GM21526 (cell line): ENCODE results near the gene ZNF839.
"Not testable (repeated sequence)": the region's sequence is repeated elsewhere in the genome, so short reads cannot be mapped to it uniquely, and the experiment has no call there.

ENCODE experiments used
- ATAC-seq: cut with Tn5 transposase; IDR thresholded peaks from one replicate; pipeline ENCODE4 v1.9.1; 2021; ENCODE audit warnings: moderate library complexity; ENCODE audit not compliant: unreplicated experiment, low FRiP score

Gene ZNF839

GRCh38 chr14:102319351-102320032 lies at the start of gene ZNF839:
TSS of gene ZNF839 (plus strand) at chr14:102319746. CDS start at chr14:102319766, 20 bp downstream.
- peak; percentile 51 for ATAC-seq

DNA sequence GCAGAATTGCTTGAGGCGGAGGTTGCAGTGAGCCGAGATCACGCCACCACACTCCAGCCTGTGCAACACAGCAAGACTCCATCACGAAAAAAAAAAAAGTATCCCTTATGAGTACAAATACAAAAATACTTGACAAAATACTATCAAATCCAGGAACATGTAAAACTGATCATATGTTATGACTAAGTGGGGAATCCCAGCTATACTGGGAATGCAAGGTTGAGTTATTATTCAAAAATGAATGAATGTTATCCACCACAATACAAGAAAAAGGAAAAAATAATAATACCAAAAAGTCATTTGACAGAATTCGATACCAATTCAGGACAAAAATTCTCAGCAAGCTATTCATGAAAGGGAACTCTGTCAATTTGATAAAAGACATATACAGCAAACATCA lies 47.2 kb upstream of the ZNF839 start:
- no peak for ATAC-seq

GRCh38 chr14:102275866-102276265 lies 43.7 kb upstream of the ZNF839 start:
- no peak for ATAC-seq

GRCh38 chr14:102277874-102278630 lies 41.5 kb upstream of the ZNF839 start:
- ATAC-seq: no peak

GRCh38 chr14:102278631-102278935 lies 41.0 kb upstream of the ZNF839 start:
- ATAC-seq: no peak

DNA sequence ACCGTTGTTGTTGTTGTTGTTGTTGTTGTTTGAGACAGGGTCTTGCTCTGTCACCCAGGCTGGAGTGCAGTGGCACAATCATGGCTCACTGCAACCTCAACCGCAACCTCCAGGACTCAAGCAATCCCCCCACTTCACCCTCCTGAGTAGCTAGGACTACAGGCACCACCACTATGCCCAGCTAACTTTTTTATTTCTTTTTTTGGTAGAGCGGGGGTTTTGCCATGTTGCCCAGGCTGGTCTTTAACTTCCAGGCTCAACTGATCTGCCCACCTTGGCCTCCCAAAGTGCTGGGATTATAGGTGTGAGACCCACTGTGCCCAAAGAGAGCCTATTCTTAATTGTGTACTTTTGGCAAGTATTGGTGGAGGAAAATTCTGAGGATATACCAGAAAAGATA lies 40.3 kb upstream of the ZNF839 start:
- ATAC-seq: no peak

GRCh38 chr14:102279688-102280348 lies 39.7 kb upstream of the ZNF839 start:
- no peak for ATAC-seq

- no peak for ATAC-seq
These were observed 39.1 kb upstream of the ZNF839 start for GRCh38 chr14:102280376-102280962.

- no peak for ATAC-seq
These were observed 36.6 kb upstream of the ZNF839 start for GRCh38 chr14:102282751-102283465.

GRCh38 chr14:102283631-102284129 lies 35.9 kb upstream of the ZNF839 start:
- ATAC-seq: no peak

DNA sequence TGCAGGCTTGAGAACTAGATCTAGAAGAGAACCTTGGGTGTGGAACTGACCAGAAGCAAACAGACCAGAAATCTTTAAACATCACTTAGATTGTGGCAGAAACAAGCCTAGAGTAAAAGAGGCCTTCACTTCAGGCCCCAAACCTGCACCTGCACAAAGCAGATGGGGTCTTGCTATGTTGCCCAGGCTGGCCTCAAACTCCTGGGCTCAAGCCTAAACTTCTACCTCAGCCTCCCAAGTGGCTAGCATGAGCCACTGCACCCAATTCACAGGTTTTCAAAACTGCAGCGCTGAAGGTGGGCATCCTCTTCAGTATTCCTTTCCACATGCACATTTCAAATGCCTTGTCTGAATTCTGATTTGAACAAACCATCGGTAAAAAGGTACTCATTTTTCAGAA lies 34.4 kb upstream of the ZNF839 start:
- ATAC-seq: no peak

GRCh38 chr14:102288139-102288538 lies 31.4 kb upstream of the ZNF839 start:
- no peak for ATAC-seq

DNA sequence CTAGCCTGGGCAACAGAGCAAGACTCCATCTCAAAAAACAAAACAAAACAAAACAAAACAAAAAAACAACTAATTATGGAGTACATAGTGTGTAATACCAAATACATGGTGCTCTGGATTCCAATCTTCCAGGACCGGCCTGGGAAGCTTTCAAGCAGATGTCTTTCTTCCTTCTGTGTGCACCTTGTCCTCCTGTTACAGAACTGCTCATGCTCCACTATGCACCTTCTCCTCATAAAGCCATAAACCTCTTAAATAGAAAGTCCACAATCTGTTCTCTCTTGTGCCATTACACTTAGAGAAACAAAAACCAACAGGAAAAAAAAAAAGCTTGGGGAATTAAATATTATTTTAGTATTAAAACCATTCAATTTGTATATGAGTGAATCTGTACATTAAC lies 27.1 kb upstream of the ZNF839 start:
- no peak for ATAC-seq

- ATAC-seq: no peak
These were observed 25.8 kb upstream of the ZNF839 start for GRCh38 chr14:102293781-102294180.

- no peak for ATAC-seq
These were observed 24.3 kb upstream of the ZNF839 start for GRCh38 chr14:102295270-102295669.

DNA sequence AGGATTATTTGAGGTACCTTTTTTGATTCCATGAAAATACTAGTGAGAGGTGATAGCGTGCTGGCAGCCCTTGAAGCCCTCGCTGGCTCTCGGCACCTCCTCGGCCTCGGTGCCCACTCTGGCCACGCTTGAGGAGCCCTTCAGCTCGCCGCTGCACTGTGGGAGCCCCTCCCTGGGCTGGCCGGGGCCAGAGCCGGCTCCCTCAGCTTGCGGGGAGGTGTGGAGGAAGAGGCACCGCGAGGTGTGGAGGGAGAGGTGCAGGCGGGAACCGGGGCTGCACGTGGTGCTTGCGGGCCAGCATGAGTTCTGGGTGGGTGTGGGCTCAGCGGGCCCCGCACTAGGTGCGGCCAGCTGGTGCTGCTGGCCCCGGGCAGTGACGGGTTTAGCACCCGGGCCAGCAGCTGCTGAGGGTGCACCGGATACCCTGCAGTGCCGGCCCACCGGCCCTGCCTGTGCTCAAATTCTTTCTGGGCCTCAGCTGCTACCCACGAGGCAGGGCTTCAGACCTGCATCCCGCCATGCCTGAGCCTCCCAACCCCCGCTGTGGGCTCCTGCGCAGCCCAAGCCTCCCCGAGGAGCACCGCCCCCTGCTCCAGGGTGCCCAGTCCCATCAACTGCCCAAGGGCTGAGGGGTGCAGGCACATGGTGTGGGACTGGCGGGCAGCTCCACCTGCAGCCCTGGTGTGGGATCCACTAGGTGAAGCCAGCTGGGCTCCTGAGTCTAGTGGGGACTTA lies 21.9 kb upstream of the ZNF839 start:
- ATAC-seq: no peak

GRCh38 chr14:102298303-102299070 lies 21.1 kb upstream of the ZNF839 start:
- not testable (repeated sequence) for ATAC-seq

DNA sequence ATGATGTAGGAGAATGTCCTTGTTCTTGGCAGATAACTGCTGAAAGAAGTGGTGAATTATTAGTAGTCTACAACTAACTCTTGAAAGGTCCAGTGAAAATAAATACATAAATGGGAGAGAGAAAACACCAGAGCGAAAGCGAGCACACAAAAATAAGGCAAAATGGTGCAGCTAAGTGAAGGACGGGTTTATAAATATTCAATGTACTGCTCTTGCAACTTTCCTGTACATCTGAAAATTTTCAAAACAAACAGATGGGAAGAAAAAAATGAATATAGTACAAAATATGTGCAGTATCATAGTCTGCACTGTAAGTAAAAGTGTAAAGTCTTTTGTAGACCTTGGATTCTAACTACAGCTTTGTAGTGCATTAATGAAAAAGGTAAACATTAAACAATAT lies 15.9 kb upstream of the ZNF839 start:
- ATAC-seq: no peak
